ENCODE measurements around the gene GFRAL.
"Not testable (repeated sequence)": the region's sequence is repeated elsewhere in the genome, so short reads cannot be mapped to it uniquely, and the experiment has no call there.

GFRAL gene

GRCh38 chr6:55327169-55327568 lies at the start of gene GFRAL:
GFRAL (plus strand) TSS chr6:55327469; CDS start chr6:55327555, 86 bp downstream.
- DNase-seq, result no peak

GRCh38 chr6:55277646-55278045 lies 49.6 kb upstream of the GFRAL start:
- no peak for DNase-seq

- no peak for DNase-seq
These were observed 46.1 kb upstream of the GFRAL start for GRCh38 chr6:55281215-55281614.

GRCh38 chr6:55282115-55282514 lies 45.2 kb upstream of the GFRAL start:
- DNase-seq, result no peak

GRCh38 chr6:55286824-55287223 lies 40.4 kb upstream of the GFRAL start:
- DNase-seq, result peak; percentile 54

- no peak for DNase-seq
These were observed 36.5 kb upstream of the GFRAL start for GRCh38 chr6:55290736-55291135.

- peak; percentile 16 for DNase-seq
These were observed 34.2 kb upstream of the GFRAL start for GRCh38 chr6:55293116-55293515.

GRCh38 chr6:55297214-55297613 lies 30.1 kb upstream of the GFRAL start:
- DNase-seq, result not testable (repeated sequence)

- no peak for DNase-seq
These were observed 27.8 kb upstream of the GFRAL start for GRCh38 chr6:55299286-55299985.

GRCh38 chr6:55304747-55305146 lies 22.5 kb upstream of the GFRAL start:
- no peak for DNase-seq

GRCh38 chr6:55319961-55320695 lies 7.1 kb upstream of the GFRAL start:
- no peak for DNase-seq

GRCh38 chr6:55320696-55321086 lies 6.6 kb upstream of the GFRAL start:
- DNase-seq, result no peak

GRCh38 chr6:55377150-55377549 lies 49.9 kb downstream of the GFRAL start:
- no peak for DNase-seq

GRCh38 chr6:55379471-55379870 lies 52.2 kb downstream of the GFRAL start:
- no peak for DNase-seq

GRCh38 chr6:55379895-55380294 lies 52.6 kb downstream of the GFRAL start:
- DNase-seq, result no peak

GRCh38 chr6:55388211-55388610 lies 60.9 kb downstream of the GFRAL start:
- no peak for DNase-seq

GRCh38 chr6:55395871-55396270 lies 68.6 kb downstream of the GFRAL start:
- no peak for DNase-seq

- DNase-seq, result no peak
These were observed 70.7 kb downstream of the GFRAL start for GRCh38 chr6:55397986-55398385.

GRCh38 chr6:55399351-55399750 lies 72.1 kb downstream of the GFRAL start:
- DNase-seq, result no peak

- no peak for DNase-seq
These were observed 78.4 kb downstream of the GFRAL start for GRCh38 chr6:55405474-55406235.

GRCh38 chr6:55410674-55411073 lies 83.4 kb downstream of the GFRAL start:
- no peak for DNase-seq

GRCh38 chr6:55423933-55424332 lies 96.7 kb downstream of the GFRAL start:
- no peak for DNase-seq

- DNase-seq, result no peak
These were observed 106.3 kb downstream of the GFRAL start for GRCh38 chr6:55433446-55434130.
